Measurements from ENCODE around the gene FAM136A.
A peak's percentile ranks its signal among the peaks of the same experiment; 100 is the strongest.
"Not testable (repeated sequence)": the region's sequence is repeated elsewhere in the genome, so short reads cannot be mapped to it uniquely, and the experiment has no call there.

FAM136A gene

DNA sequence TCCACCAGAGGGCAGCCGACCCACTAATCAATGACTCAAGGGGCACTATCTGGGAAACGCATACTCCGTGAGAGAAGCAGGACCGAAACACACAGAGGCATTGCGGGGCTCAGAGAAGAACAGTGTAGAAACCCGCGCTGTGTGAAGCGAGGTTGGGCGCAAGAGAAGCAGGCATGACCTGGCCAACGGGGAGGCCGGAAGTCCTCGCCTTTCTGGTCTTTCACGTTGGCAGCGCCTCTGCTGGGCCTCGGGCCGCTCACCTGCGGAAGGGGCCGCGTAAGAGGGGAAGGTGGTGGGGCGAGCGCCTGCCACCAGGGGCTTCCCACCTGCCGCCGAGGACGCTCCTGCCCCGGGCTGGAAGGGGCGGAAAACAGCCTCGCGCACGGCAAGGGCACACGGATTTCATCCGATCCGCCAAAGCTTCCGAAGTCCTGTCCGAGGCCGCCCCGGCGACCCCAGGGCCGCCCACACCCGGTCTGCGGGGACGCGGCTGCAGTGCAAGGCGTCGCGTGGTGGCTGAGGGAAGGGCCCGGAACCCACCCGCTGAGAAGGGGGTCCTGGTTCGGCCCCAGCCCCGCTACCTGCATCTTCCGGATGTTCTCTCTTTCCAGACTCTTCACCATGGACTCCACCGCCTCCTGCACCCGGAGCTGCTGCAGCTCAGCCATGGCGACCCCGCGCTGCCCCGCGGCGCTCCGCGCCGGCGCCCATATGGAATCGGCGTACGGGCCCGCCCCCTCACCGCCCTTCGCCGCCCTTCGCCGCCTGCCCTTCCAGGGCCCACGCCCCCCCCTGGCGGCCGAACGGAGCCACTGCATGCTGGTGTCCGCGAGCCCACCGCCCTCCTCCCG is at the start of gene FAM136A:
Gene FAM136A (minus strand): TSS at position 724 of the 851 bp plus-strand sequence. CDS start 56 bp downstream, at position 668.
- DNase-seq (ENCODE audit: low read depth): peak; percentile 72

DNA sequence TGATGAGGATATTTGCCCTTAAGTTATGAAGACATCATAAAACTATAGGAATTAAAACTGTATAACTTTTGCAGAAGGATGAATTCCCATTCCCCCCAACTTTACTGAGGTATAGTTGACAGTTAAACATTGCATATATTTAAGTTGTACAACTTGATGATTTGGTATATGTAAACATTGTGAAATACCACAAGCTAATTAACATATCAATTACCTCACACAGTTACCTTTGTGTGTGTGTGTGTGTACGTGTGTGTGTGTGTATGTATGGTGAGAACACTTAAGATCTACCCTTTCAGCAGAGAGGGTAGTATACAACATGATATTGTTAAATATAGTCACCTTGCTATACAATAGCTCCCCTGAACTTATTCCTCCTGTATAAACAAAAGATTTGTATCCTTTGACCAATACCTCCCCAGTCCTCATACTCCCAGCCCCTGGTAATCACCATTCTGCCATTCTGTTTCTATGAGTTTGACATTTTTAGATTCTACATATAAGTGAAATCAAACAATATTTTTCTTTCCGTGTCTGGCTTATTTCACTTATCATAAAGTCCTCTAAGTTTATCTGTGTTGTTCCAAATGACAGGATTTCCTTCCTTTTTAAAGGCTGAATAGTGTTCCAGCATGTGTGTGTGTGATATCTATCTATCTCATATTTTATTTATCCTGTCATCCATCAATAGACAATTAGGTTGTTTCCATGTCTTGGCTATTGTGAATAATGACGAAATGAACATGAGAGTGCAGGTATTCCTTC is 48.2 kb upstream of the FAM136A start:
- DNase-seq (ENCODE audit: low read depth): no peak

GRCh38 chr2:70347831-70348230 is 46.0 kb upstream of the FAM136A start:
- DNase-seq (ENCODE audit: low read depth): no peak

GRCh38 chr2:70344195-70344594 is 42.3 kb upstream of the FAM136A start:
- peak; percentile 6 for DNase-seq (ENCODE audit: low read depth)

GRCh38 chr2:70341477-70341765 is 39.6 kb upstream of the FAM136A start:
- no peak for DNase-seq (ENCODE audit: low read depth)

GRCh38 chr2:70340761-70341476 is 39.1 kb upstream of the FAM136A start:
- DNase-seq (ENCODE audit: low read depth): peak; percentile 26

GRCh38 chr2:70340075-70340474 is 38.2 kb upstream of the FAM136A start:
- no peak for DNase-seq (ENCODE audit: low read depth)

- no peak for DNase-seq (ENCODE audit: low read depth)
These were observed 34.7 kb upstream of the FAM136A start for GRCh38 chr2:70336552-70336951.

DNA sequence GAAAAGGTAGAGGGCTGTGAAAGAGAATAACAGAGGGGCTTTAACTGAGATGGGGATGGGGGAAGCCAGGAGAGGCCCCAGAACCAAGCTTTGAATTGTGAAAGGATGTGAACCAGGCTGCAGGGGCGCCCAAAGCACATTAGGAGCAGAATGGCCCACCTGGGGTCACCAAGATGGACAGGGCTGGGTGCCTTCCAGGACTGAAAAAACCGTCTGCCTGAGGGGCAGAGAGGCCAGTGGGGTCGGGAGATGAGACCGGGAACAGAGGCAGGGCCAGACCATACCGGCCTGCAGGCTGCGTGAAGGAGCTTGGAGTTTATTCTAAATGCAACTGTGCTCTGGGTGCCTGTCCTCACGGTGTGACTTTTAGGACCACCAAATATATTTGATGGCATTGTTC is 29.1 kb upstream of the FAM136A start:
- no peak for DNase-seq (ENCODE audit: low read depth)

DNA sequence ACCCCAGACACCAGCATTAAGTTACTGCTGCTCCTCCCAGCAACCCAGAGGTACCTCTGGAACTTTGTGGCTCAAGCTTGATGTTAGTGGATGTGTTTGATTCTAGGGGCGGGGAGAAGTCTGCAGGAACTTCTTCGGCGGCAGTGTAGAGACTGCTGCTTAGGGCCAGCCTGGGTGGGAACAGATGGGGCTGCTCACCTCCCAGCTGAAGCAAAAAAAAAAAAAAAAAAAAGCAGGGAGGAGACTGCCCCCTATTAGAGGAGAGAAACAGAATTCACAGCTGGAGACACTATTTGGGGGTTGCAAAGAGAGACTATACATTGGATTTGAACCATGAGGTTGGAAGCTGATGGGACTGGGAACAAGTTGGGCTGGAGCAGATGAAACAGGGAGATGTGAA is 28.6 kb upstream of the FAM136A start:
- DNase-seq (ENCODE audit: low read depth): no peak

DNA sequence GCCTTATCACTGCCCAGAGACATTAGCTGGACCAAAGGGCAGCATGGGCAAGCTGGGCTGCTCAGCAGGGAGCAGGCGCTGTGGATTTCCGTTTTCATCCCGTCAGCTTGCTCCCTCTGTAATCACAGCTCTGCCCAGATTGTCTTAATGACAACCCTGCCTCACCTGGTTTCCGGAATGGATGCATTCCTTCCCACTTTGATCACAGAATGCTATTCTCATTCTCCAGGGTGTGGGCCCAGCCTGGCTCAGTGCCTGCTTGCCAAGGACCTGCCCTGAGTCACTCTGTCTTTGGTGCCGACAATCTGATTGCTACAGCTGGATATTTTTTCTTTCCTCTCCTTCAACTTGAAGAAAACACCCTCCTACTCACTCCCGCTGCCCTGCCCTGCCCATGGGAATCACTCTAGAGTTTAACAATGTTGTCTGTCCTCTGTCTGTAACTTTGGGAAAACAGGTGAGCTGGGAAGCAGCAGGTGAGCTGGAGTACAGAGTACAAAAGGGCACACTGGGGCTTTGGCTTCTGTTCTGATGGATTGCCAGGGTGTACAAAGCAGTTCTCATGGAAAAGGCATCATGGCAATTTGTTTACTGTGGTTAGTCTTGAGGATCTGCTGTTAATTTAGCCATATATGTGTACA is 27.2 kb upstream of the FAM136A start:
- DNase-seq (ENCODE audit: low read depth): no peak

GRCh38 chr2:70325875-70326274 is 24.0 kb upstream of the FAM136A start:
- DNase-seq (ENCODE audit: low read depth): no peak

- DNase-seq (ENCODE audit: low read depth): no peak
These were observed 20.7 kb upstream of the FAM136A start for GRCh38 chr2:70322518-70322917.

GRCh38 chr2:70321370-70321769 is 19.5 kb upstream of the FAM136A start:
- DNase-seq (ENCODE audit: low read depth): no peak

GRCh38 chr2:70314640-70315039 is 12.8 kb upstream of the FAM136A start:
- DNase-seq (ENCODE audit: low read depth): no peak

DNA sequence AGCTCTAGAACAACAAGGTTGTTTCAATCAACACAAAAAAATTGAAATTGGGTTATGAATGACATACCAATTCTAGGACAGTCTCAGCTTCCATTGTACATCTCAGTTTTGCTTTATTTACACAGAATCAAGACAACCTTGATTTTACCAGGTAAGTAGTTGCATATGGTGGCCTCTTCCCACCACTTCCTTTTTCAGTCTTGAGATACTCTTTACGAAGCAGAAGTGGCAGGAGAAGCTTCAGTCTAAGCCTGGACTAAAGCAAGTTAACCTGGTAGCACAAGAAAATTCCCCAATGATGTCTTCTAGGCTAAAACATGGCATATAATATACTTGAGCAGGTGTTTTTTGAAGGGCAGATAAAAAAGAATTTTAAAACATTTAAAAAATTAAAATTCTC is 10.7 kb upstream of the FAM136A start:
- DNase-seq (ENCODE audit: low read depth): no peak

DNA sequence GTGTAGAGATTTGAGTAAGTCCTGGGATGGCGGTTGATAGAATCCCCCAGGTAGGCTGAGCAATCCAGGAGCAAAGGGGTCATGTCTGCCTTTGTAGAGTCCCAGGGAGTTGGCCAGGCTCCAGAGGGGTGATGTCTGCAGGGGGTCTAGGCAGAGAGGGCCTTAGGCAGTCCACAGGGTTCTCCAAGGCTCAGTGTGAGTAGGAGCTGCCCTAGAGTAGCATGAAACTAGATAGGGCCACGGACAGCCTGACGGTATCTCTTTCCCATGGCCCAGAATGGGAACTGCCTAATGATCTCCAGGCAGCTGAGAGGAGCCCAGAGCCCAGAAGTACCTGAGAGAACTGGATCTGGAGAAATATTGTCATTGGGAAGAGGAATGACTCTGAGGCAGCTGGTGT is 9.0 kb upstream of the FAM136A start:
- no peak for DNase-seq (ENCODE audit: low read depth)

DNA sequence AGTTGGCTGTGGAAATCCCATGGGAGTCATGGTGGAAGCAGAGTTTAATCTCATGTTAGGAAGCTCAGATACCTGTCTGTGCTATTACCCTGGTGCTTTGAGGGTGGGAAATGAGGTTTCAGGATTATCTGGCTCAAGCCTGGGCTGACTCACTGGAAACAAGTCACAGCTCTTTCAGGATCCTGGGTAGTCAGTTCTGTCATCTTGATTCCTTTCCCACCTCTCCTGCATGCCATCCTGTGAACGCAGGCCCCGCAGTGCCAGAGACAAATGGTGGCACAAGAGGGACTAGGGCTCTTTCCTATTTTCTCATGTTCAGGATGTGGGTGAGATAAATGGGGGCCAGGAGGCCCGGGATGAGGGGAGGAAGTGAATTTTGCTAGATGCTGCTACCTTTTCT is 3.7 kb upstream of the FAM136A start:
- DNase-seq (ENCODE audit: low read depth): no peak

DNA sequence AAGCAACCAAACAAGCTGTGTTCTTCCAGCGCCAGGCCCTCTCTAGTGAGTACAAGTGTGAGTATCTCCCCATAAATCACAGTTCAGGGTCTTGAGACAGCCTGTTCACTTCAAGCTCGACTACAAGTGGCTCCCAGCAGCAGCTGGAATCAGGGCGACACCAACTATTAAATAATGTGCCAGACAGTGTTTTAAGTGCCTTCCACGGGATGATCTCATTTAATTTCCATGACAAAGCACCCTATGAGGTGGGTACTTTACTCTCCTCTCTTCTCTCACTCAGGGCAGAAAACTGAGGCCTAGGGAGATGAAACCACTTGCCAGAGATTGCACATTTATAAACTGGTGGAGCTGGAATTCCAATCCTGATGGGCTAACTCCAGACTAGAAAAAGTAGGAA is 2.6 kb upstream of the FAM136A start:
- no peak for DNase-seq (ENCODE audit: low read depth)

GRCh38 chr2:70303186-70303585 is 1.3 kb upstream of the FAM136A start:
- no peak for DNase-seq (ENCODE audit: low read depth)

DNA sequence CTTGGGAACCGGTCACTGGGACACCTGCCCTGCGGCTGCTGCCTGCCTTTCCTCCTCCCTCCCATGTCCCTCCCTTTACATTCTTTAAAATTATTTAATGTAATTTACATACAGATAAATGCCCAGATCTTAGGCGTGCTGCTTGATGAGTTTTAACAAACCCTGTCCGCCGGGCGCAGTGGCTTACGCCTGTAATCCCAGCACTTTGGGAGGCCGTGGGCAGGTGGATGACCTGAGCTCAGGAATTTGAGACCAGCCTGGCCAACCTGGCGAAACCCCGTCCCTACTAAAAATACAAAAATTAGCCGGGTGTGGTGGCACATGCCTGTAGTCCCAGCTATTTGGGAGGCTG is 304 bp upstream of the FAM136A start:
- DNase-seq (ENCODE audit: low read depth): not testable (repeated sequence)

- DNase-seq (ENCODE audit: low read depth): no peak
These were observed 1.0 kb downstream of the FAM136A start for GRCh38 chr2:70300771-70301343.

All from iris pigment epithelial cell (primary cell).